ENCODE results near the gene SLC17A3.

The SLC17A3 gene

GRCh38 chr6:25875926-25876602 is 2.0 kb upstream of the SLC17A3 start:
- TF ChIP-seq FOXM1 (IDR thresholded peaks at IDR 0.05; ENCODE audit: borderline replicate concordance, low read depth), result no peak
- TF ChIP-seq TEAD4 (IDR thresholded peaks at IDR 0.05), result no peak
- TF ChIP-seq USF1 (IDR thresholded peaks at IDR 0.05), result no peak
- TF ChIP-seq EGR1 (IDR thresholded peaks at IDR 0.05), result no peak
- TF ChIP-seq REST (IDR thresholded peaks at IDR 0.05; ENCODE audit: low read depth), result no peak

GRCh38 chr6:25875563-25875905 is 1.5 kb upstream of the SLC17A3 start:
- TF ChIP-seq USF1 (IDR thresholded peaks at IDR 0.05), result no peak
- TF ChIP-seq EGR1 (IDR thresholded peaks at IDR 0.05), result no peak
- TF ChIP-seq ZBTB7A (IDR thresholded peaks at IDR 0.05; ENCODE audit: low read depth), result no peak
- no peak for TF ChIP-seq TAF1 (IDR thresholded peaks at IDR 0.05; ENCODE audit: low read depth)
- no peak for TF ChIP-seq YY1 (IDR thresholded peaks at IDR 0.05; ENCODE audit: low read depth)
- TF ChIP-seq RAD21 (IDR thresholded peaks at IDR 0.05; ENCODE audit: low read depth), result no peak
- no peak for TF ChIP-seq EP300 (IDR thresholded peaks at IDR 0.05; ENCODE audit: borderline replicate concordance)
- no peak for TF ChIP-seq FOXM1 (IDR thresholded peaks at IDR 0.05; ENCODE audit: borderline replicate concordance, low read depth)
- no peak for TF ChIP-seq NFIC (IDR thresholded peaks at IDR 0.05)
- TF ChIP-seq MAX (IDR thresholded peaks at IDR 0.05), result no peak
- no peak for TF ChIP-seq TEAD4 (IDR thresholded peaks at IDR 0.05)
- TF ChIP-seq REST (IDR thresholded peaks at IDR 0.05; ENCODE audit: low read depth), result no peak
- TF ChIP-seq CEBPB (IDR thresholded peaks at IDR 0.05), result no peak
- no peak for TF ChIP-seq TCF12 (IDR thresholded peaks at IDR 0.05; ENCODE audit: low read depth)
- TF ChIP-seq CREB1 (IDR thresholded peaks at IDR 0.05; ENCODE audit: low read depth), result no peak

- TF ChIP-seq TEAD4 (IDR thresholded peaks at IDR 0.05) (no peak), CEBPB (IDR thresholded peaks at IDR 0.05) (no peak), EGR1 (IDR thresholded peaks at IDR 0.05) (no peak), REST (IDR thresholded peaks at IDR 0.05; ENCODE audit: low read depth) (no peak), TCF12 (IDR thresholded peaks at IDR 0.05; ENCODE audit: low read depth) (no peak), YY1 (IDR thresholded peaks at IDR 0.05; ENCODE audit: low read depth) (no peak)
Observed at GRCh38 chr6:25874822-25875562, 949 bp upstream of the SLC17A3 start.

GRCh38 chr6:25872814-25873213 is 1.2 kb downstream of the SLC17A3 start:
- TF ChIP-seq REST (IDR thresholded peaks at IDR 0.05; ENCODE audit: low read depth) (no peak), TEAD4 (IDR thresholded peaks at IDR 0.05) (no peak), EGR1 (IDR thresholded peaks at IDR 0.05) (no peak), USF1 (IDR thresholded peaks at IDR 0.05) (no peak), NFIC (IDR thresholded peaks at IDR 0.05) (no peak), EP300 (IDR thresholded peaks at IDR 0.05; ENCODE audit: borderline replicate concordance) (no peak), MAX (IDR thresholded peaks at IDR 0.05) (no peak), YY1 (IDR thresholded peaks at IDR 0.05; ENCODE audit: low read depth) (no peak), CEBPB (IDR thresholded peaks at IDR 0.05) (no peak), RAD21 (IDR thresholded peaks at IDR 0.05; ENCODE audit: low read depth) (no peak), CREB1 (IDR thresholded peaks at IDR 0.05; ENCODE audit: low read depth) (no peak)
